NB4 (cell line): ENCODE measurements around the gene AQP7.

Experiments
- DNase-seq: peaks from one replicate; pipeline ENCODE4 v3.0.0; 2010; ENCODE audit warnings: low read depth
- H3K4me3 ChIP-seq: one replicate; pipeline ENCODE4 v1.5.1; 2011; ENCODE audit warnings: mild to moderate bottlenecking, low read depth, low read length, moderate library complexity
- MAX ChIP-seq: IDR thresholded peaks from 2 replicates; pipeline ENCODE4 v1.6.1; 2011; ENCODE audit warnings: low read depth, low read length
- MYC ChIP-seq: IDR thresholded peaks from 2 replicates; pipeline ENCODE4 v1.6.1; 2011; ENCODE audit warnings: low read depth, low read length
- POLR2A ChIP-seq: IDR thresholded peaks from 2 replicates; pipeline ENCODE4 v1.6.1; 2011; ENCODE audit warnings: mild to moderate bottlenecking; ENCODE audit not compliant: insufficient read length; ENCODE audit errors: extremely low read depth
- TF ChIP-seq, protein P1 (sequence below): IDR thresholded peaks from one replicate; pipeline ENCODE4 v1.5.1; 2012; ENCODE audit warnings: low read depth, low read length

AQP7 gene

DNA sequence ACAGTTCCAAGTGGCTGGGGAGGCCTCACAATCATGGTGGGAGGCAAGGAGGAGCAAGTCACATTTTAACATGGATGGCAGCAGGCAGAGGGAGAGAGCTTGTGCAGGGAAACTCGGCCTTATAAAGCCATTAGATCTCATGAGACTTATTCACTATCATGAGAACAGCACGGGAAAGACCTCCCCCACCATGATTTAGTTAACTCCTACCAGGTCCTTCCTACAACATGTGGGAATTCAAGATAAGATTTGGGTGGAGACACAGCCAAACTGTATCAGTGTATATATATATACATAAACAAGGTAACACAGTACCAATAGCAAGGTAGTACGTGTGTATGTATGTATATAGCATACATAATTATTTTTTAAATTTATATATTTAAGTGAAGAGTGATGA, 61.2 kb downstream of the AQP7 start:
- no peak for DNase-seq
- TF ChIP-seq, protein P1, sequence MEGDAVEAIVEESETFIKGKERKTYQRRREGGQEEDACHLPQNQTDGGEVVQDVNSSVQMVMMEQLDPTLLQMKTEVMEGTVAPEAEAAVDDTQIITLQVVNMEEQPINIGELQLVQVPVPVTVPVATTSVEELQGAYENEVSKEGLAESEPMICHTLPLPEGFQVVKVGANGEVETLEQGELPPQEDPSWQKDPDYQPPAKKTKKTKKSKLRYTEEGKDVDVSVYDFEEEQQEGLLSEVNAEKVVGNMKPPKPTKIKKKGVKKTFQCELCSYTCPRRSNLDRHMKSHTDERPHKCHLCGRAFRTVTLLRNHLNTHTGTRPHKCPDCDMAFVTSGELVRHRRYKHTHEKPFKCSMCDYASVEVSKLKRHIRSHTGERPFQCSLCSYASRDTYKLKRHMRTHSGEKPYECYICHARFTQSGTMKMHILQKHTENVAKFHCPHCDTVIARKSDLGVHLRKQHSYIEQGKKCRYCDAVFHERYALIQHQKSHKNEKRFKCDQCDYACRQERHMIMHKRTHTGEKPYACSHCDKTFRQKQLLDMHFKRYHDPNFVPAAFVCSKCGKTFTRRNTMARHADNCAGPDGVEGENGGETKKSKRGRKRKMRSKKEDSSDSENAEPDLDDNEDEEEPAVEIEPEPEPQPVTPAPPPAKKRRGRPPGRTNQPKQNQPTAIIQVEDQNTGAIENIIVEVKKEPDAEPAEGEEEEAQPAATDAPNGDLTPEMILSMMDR, result no peak
- no peak for TF ChIP-seq MAX
- TF ChIP-seq MYC, result no peak
- TF ChIP-seq POLR2A, result no peak
- H3K4me3 ChIP-seq, result no peak overlapping the region

DNA sequence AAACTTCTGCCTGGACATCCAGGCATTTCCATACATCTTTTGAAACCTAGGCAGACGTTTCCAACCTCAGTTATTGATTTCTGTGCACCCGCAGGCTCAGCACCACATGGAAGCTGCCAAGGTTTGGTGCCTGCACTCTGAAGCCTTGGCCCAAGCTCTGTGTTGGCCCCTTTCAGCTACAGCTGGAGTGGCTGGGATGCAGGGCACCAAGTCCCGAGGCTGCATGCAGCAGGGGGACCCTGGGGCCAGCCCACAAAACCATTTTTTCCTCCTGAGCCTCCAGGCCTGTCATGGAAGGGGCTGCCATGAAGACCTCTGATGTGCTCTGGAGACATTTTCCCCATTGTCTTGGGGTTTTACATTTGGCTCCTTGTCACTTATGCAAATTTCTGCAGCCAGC, 62.2 kb downstream of the AQP7 start:
- no peak for DNase-seq
- no peak overlapping the region for H3K4me3 ChIP-seq
- TF ChIP-seq, protein P1, result no peak
- TF ChIP-seq MYC (no peak), POLR2A (no peak), MAX (no peak)
